Right atrium auricular region (tissue), 2 donors: ENCODE data around the gene NR4A2. TPM values are rescaled to one million over a fixed set of nuclear protein-coding genes. Genes with fewer than 3 reads are reported as not detected.
"Not testable (repeated sequence)": the region's sequence is repeated elsewhere in the genome, so short reads cannot be mapped to it uniquely, and the experiment has no call there.

Experiments
- DNase-seq: peaks from one replicate; pipeline ENCODE4 v3.0.0-alpha.2; 2019; ENCODE audit warnings: low spot score
- H3K27ac ChIP-seq, 2 donors: fragments of 200-600 bp; sonication (generic); 1 replicate in 1 of 2; 2 replicates in 1 of 2; pipeline ENCODE4 v1.5.1; 2016 to 2019
- H3K27me3 ChIP-seq, 2 donors: fragments of 200-600 bp; sonication (generic); one replicate each; pipeline versions ENCODE4 v1.5.1 to v1.6.0; 2017 to 2019
- H3K36me3 ChIP-seq: fragments of 200-600 bp; sonication (generic); one replicate; pipeline ENCODE4 v1.5.1; 2016
- H3K4me1 ChIP-seq, 2 donors: fragments of 200-600 bp; sonication (generic); one replicate each; pipeline versions ENCODE4 v1.5.1 to v1.6.0; 2017 to 2019
- H3K4me3 ChIP-seq, 2 donors: fragments of 200-600 bp; sonication (generic); 1 replicate in 1 of 2; 2 replicates in 1 of 2; pipeline ENCODE4 v1.5.1; 2017 to 2019; ENCODE audit warnings: mild to moderate bottlenecking in 1 of 2, moderate library complexity in 1 of 2
- H3K9me3 ChIP-seq, 2 donors: fragments of 200-600 bp; sonication (generic); one replicate each; pipeline ENCODE4 v1.5.1; 2019
- CTCF ChIP-seq, 2 donors: fragments of 200-600 bp; sonication (generic); IDR thresholded peaks; one replicate each; pipeline ENCODE4 v1.5.1; 2019; ENCODE audit warnings: antibody characterized with exemption in 2 of 2
- total RNA-seq, 2 donors: library from RNA; depleted of rRNA; stranded (reverse); fragments of >200 nt; gene quantifications; one replicate each; pipeline ENCODE4 v1.1.0, GENCODE V29; 2016

Gene NR4A2
- total RNA-seq, 2 donors from 2014 or later, result 3.7 to 8.9 TPM

- no peak for DNase-seq
- Histone ChIP-seq H3K27me3 (no peaks in the 10 kb centered on the region), H3K4me1 (no peaks in the 10 kb centered on the region), H3K36me3 (no peaks in the 10 kb centered on the region), H3K27ac (no peak overlapping the region), H3K9me3 (peaks cover 0 to 5% of the 10 kb centered on the region in 2 donors), H3K4me3 (no peak overlapping the region)
- no peak for TF ChIP-seq CTCF (IDR thresholded peaks at IDR 0.05)
These were observed 37.5 kb downstream of the NR4A2 start for GRCh38 chr2:156294945-156295580.

- H3K4me3 ChIP-seq, H3K27me3 ChIP-seq, H3K4me1 ChIP-seq, H3K27ac ChIP-seq, DNase-seq, H3K36me3 ChIP-seq, H3K9me3 ChIP-seq: not testable (repeated sequence)
These were observed 39.1 kb downstream of the NR4A2 start for GRCh38 chr2:156293382-156293781.

- H3K36me3 ChIP-seq, result no peaks in the 10 kb centered on the region
- H3K27ac ChIP-seq, result no peak overlapping the region
- TF ChIP-seq CTCF (IDR thresholded peaks at IDR 0.05), result no peak
- no peak for DNase-seq
- no peaks in the 10 kb centered on the region for H3K9me3 ChIP-seq
- no peaks in the 10 kb centered on the region for H3K4me1 ChIP-seq
- no peaks in the 10 kb centered on the region for H3K27me3 ChIP-seq
- H3K4me3 ChIP-seq, result no peak overlapping the region
These were observed 52.9 kb downstream of the NR4A2 start for GRCh38 chr2:156279446-156280150.

Other genes starting within 250 kb of the NR4A2 start
- 10 to 100 TPM; 14.9 to 29.1 TPM for gene GPD2, start 103.7 kb upstream of the NR4A2 start, total RNA-seq